SK-N-SH (cell line): ENCODE results near the gene UCP1. TPM values are rescaled to one million over a fixed set of nuclear protein-coding genes. Genes with fewer than 3 reads are reported as not detected.

ENCODE experiments used
- CTCF ChIA-PET: fragments of 300-600, 350-600 bp; formaldehyde crosslinking; extraction: SDS; loops from one replicate; lab custom pipeline; 2021; lab: Yijun Ruan, JAX
- POLR2A ChIA-PET: fragments of 350-600 bp; sonication (Branson Sonifier 250); formaldehyde crosslinking; extraction: SDS; loops from one replicate; lab custom pipeline; 2020; ENCODE audit warnings: antibody characterized with exemption, inconsistent platforms; lab: Yijun Ruan, JAX
- DNase-seq: peaks from one replicate; pipeline ENCODE4 v3.0.0; 2012
- H2AFZ ChIP-seq: fragments of 200-600 bp; sonication (generic); 2 replicates; pipeline ENCODE4 v1.8.1; 2016; ENCODE audit warnings: antibody characterized with exemption, mild to moderate bottlenecking, low read depth
- H3F3A ChIP-seq: fragments of 200-600 bp; sonication (generic); replicated peaks from 2 replicates; pipeline ENCODE3; 2016; ENCODE audit warnings: antibody characterized with exemption, mild to moderate bottlenecking; ENCODE audit not compliant: insufficient read depth
- H3K27ac ChIP-seq, 2 experiments: fragments of 200-500 bp in 1 of 2; fragments of 200-600 bp in 1 of 2; sonication (Bioruptor generic) in 1 of 2; sonication (generic), shearing (Covaris generic) in 1 of 2; 2 replicates each; pipeline versions ENCODE4 v1.5.1 to v1.6.1; 2014 to 2016; ENCODE audit warnings: low read depth in 2 of 2, inconsistent platforms in 1 of 2, low read length in 1 of 2, mild to moderate bottlenecking in 1 of 2, mixed read lengths in 1 of 2
- H3K27me3 ChIP-seq: fragments of 200-600 bp; sonication (generic), shearing (Covaris generic); 2 replicates; pipeline ENCODE4 v1.6.1; 2016; ENCODE audit warnings: mixed run types; ENCODE audit not compliant: insufficient read depth
- H3K36me3 ChIP-seq, 2 experiments: fragments of 200-500 bp in 1 of 2; fragments of 200-600 bp in 1 of 2; sonication (Bioruptor generic) in 1 of 2; sonication (generic) in 1 of 2; replicated peaks in 1 of 2; 2 replicates each; pipeline versions ENCODE3 to v1.5.1; 2014 to 2016; ENCODE audit warnings: low read length in 1 of 2, mild to moderate bottlenecking in 1 of 2; ENCODE audit not compliant: insufficient read depth in 2 of 2, control insufficient read depth in 1 of 2
- H3K4me1 ChIP-seq, 2 experiments: fragments of 200-500 bp in 1 of 2; fragments of 200-600 bp in 1 of 2; sonication (Bioruptor generic) in 1 of 2; sonication (generic), shearing (Covaris generic) in 1 of 2; 2 replicates each; pipeline versions ENCODE4 v1.5.1 to v1.6.1; 2014 to 2016; ENCODE audit warnings: low read depth in 1 of 2, low read length in 1 of 2, mixed run types in 1 of 2; ENCODE audit not compliant: insufficient read depth in 2 of 2, control insufficient read depth in 1 of 2
- H3K4me2 ChIP-seq: fragments of 200-600 bp; sonication (generic), shearing (Covaris generic); 2 replicates; pipeline ENCODE4 v1.6.1; 2017; ENCODE audit warnings: mixed run types
- H3K4me3 ChIP-seq, 2 experiments: fragments of 200-500 bp in 1 of 2; fragments of 200-600 bp in 1 of 2; sonication (Bioruptor generic) in 1 of 2; sonication (generic), shearing (Covaris generic) in 1 of 2; 2 replicates each; pipeline versions ENCODE4 v1.5.1 to v1.8.1; 2014 to 2016; ENCODE audit warnings: low read depth in 2 of 2, inconsistent platforms in 1 of 2, low read length in 1 of 2, mild to moderate bottlenecking in 1 of 2, mixed read lengths in 1 of 2, moderate library complexity in 1 of 2
- H3K79me2 ChIP-seq: fragments of 200-600 bp; sonication (generic); 2 replicates; pipeline ENCODE4 v1.8.1; 2017; ENCODE audit warnings: mild to moderate bottlenecking; ENCODE audit not compliant: insufficient read depth
- H3K9ac ChIP-seq: fragments of 200-600 bp; sonication (generic); 2 replicates; pipeline ENCODE4 v1.6.1; 2017; ENCODE audit warnings: mixed run types
- H3K9me2 ChIP-seq: fragments of 200-600 bp; sonication (generic); 2 replicates; pipeline ENCODE4 v1.6.1; 2017; ENCODE audit warnings: mixed run types
- H3K9me3 ChIP-seq: fragments of 200-600 bp; sonication (generic); 2 replicates; pipeline ENCODE4 v1.6.1; 2017; ENCODE audit warnings: mixed run types, mild to moderate bottlenecking, moderate library complexity
- H4K20me1 ChIP-seq: fragments of 200-600 bp; sonication (generic); 2 replicates; pipeline ENCODE4 v1.6.1; 2017; ENCODE audit warnings: mild to moderate bottlenecking, mixed run types; ENCODE audit not compliant: insufficient read depth
- CHD2 ChIP-seq: fragments of 150-350 bp; IDR thresholded peaks from 2 replicates; pipeline ENCODE4 v1.6.1; 2018; ENCODE audit warnings: low read length; ENCODE audit not compliant: partially characterized antibody
- CTCF ChIP-seq: fragments of 200-600 bp; sonication (generic); IDR thresholded peaks from 2 replicates; pipeline ENCODE4 v1.6.1; 2017; ENCODE audit warnings: antibody characterized with exemption, mild to moderate bottlenecking, moderate library complexity
- EP300 ChIP-seq, 2 experiments: IDR thresholded peaks; 2 replicates each; pipeline versions ENCODE4 v1.4.0 to v1.6.1; 2012; ENCODE audit warnings: borderline replicate concordance in 1 of 2, low read depth in 1 of 2, low read length in 1 of 2
- EZH2phosphoT487 ChIP-seq: fragments of 200-600 bp; sonication (generic); IDR thresholded peaks from 2 replicates; pipeline ENCODE4 v1.6.1; 2017; ENCODE audit warnings: low read depth, mixed run types, mild to moderate bottlenecking, antibody characterized with exemption, moderate library complexity, borderline replicate concordance
- GABPA ChIP-seq: IDR thresholded peaks from 2 replicates; pipeline ENCODE4 v1.4.0; 2012; ENCODE audit warnings: low read depth, mild to moderate bottlenecking
- GATA2 ChIP-seq: sonication (generic); formaldehyde crosslinking; IDR thresholded peaks from 2 replicates; pipeline ENCODE4 v1.5.0; 2020; ENCODE audit warnings: mild to moderate bottlenecking, missing genetic modification reagents
- MAX ChIP-seq: IDR thresholded peaks from 2 replicates; pipeline ENCODE4 v1.4.0; 2012; ENCODE audit warnings: low read depth
- MXI1 ChIP-seq: IDR thresholded peaks from 2 replicates; pipeline ENCODE4 v1.6.1; 2012; ENCODE audit warnings: mild to moderate bottlenecking, low read depth, low read length, improper control_type of control experiment
- NFIC ChIP-seq: IDR thresholded peaks from 2 replicates; pipeline ENCODE4 v1.4.0; 2012; ENCODE audit warnings: borderline replicate concordance
- NRF1 ChIP-seq: IDR thresholded peaks from 2 replicates; pipeline ENCODE4 v1.6.1; 2012; ENCODE audit warnings: low read depth, mild to moderate bottlenecking, low read length
- PBX3 ChIP-seq: IDR thresholded peaks from 2 replicates; pipeline ENCODE4; 2012
- RAD21 ChIP-seq: IDR thresholded peaks from 2 replicates; pipeline ENCODE4 v1.6.1; 2012; ENCODE audit warnings: mild to moderate bottlenecking, low read length
- RCOR1 ChIP-seq: fragments of 150-350 bp; IDR thresholded peaks from 2 replicates; pipeline ENCODE4 v1.6.1; 2017; ENCODE audit warnings: antibody characterized with exemption, low read length
- SIN3A ChIP-seq: IDR thresholded peaks from 2 replicates; pipeline ENCODE4 v1.6.1; 2012; ENCODE audit warnings: low read depth, mild to moderate bottlenecking, low read length, moderate library complexity, borderline replicate concordance
- TCF12 ChIP-seq: IDR thresholded peaks from 2 replicates; pipeline ENCODE4 v1.4.0; 2012
- TEAD4 ChIP-seq: IDR thresholded peaks from 2 replicates; pipeline ENCODE4 v1.4.0; 2012; ENCODE audit warnings: mild to moderate bottlenecking, borderline replicate concordance; ENCODE audit not compliant: insufficient read depth
- USF1 ChIP-seq: IDR thresholded peaks from 2 replicates; pipeline ENCODE4 v1.4.0; 2012; ENCODE audit warnings: low read depth, borderline replicate concordance
- YY1 ChIP-seq: IDR thresholded peaks from 2 replicates; pipeline ENCODE4 v1.4.0; 2012; ENCODE audit warnings: low read depth, mild to moderate bottlenecking
- ZBTB33 ChIP-seq: IDR thresholded peaks from 2 replicates; pipeline ENCODE4 v1.4.0; 2012; ENCODE audit warnings: low read depth, borderline replicate concordance
- WGBS: methylation state at CpG from one replicate; pipeline ENCODE4 v1.1.6; 2017; ENCODE audit warnings: low lambda C conversion rate; 5-methylcytosine and 5-hydroxymethylcytosine counted together
- polyA plus RNA-seq, 3 experiments: library from polyadenylated mRNA; depleted of rRNA; stranded (reverse); fragments of >200 nt; gene quantifications; 2 replicates each; pipeline ENCODE4 v1.2.3, GENCODE V29; 2012

Gene UCP1
- polyA plus RNA-seq, 1 of the 3 experiments (the other 2 are of a cell fraction): not detected

GRCh38 chr4:140559696-140560095, 9.1 kb downstream of the UCP1 start (continued):
- TF ChIP-seq MXI1 (no peak), RAD21 (no peak), NFIC (no peak), CHD2 (no peak)

GRCh38 chr4:140557831-140558435, 10.8 kb downstream of the UCP1 start:
- 0 out of 2 replicates have a peak, but pooled peaks cover 3% of the 10 kb centered on the region for H3K9me2 ChIP-seq
- no peaks in the 10 kb centered on the region for H3K9me3 ChIP-seq
- TF ChIP-seq MAX (no peak), EP300 (IDR thresholded peaks at IDR 0.05; ENCODE audit: borderline replicate concordance in 1 of 2, low read depth in 1 of 2, low read length in 1 of 2) (no peak), USF1 (no peak), NRF1 (no peak), TCF12 (no peak), PBX3 (no peak), RCOR1 (no peak), EZH2phosphoT487 (no peak), GABPA (no peak), GATA2 (no peak), ZBTB33 (no peak), YY1 (no peak), SIN3A (no peak), CTCF (no peak), TEAD4 (no peak), MXI1 (no peak)
- ChIA-PET CTCF (interaction anchor here (1.6 kb wide), 1 partner anchor 35 kb away, joined by 3 read pairs; no protein-coding TSS in a partner anchor), POLR2A (no interaction called here)
- WGBS: 93% methylated on average over 4 of the region's 4 CpGs
- H3K27ac ChIP-seq: no peak overlapping the region
- no peaks in the 10 kb centered on the region for H3F3A ChIP-seq
- H3K4me1 ChIP-seq: no peaks in the 10 kb centered on the region
- H3K4me2 ChIP-seq: no peak overlapping the region
- DNase-seq: no peak
- H3K36me3 ChIP-seq: peaks cover 11 to 15% of the 10 kb centered on the region in 2 experiments
- H3K4me3 ChIP-seq: no peak overlapping the region
- H3K27me3 ChIP-seq: no peaks in the 10 kb centered on the region
- H2AFZ ChIP-seq: no peak overlapping the region
- H3K9ac ChIP-seq: no peak overlapping the region
- H3K79me2 ChIP-seq: no peaks in the 10 kb centered on the region
- no peaks in the 10 kb centered on the region for H4K20me1 ChIP-seq
